Gastroesophageal sphincter (tissue), 3 donors: ENCODE data around the gene PRKAG2.

Experiments
- CTCF ChIP-seq, 4 experiments: fragments of 200-600 bp in 2 of 4; fragments of 450-650 bp in 2 of 4; sonication (generic) in 1 of 4; IDR thresholded peaks; one replicate each; pipeline ENCODE4 v1.5.1; 2017 to 2019; ENCODE audit warnings: antibody characterized with exemption in 4 of 4, mild to moderate bottlenecking in 2 of 4, moderate library complexity in 2 of 4
- POLR2A ChIP-seq, 2 donors: fragments of 450-650 bp; IDR thresholded peaks; one replicate each; pipeline ENCODE4 v1.6.1; 2017; ENCODE audit warnings: antibody characterized with exemption in 2 of 2, mild to moderate bottlenecking in 2 of 2, moderate library complexity in 1 of 2

DNA sequence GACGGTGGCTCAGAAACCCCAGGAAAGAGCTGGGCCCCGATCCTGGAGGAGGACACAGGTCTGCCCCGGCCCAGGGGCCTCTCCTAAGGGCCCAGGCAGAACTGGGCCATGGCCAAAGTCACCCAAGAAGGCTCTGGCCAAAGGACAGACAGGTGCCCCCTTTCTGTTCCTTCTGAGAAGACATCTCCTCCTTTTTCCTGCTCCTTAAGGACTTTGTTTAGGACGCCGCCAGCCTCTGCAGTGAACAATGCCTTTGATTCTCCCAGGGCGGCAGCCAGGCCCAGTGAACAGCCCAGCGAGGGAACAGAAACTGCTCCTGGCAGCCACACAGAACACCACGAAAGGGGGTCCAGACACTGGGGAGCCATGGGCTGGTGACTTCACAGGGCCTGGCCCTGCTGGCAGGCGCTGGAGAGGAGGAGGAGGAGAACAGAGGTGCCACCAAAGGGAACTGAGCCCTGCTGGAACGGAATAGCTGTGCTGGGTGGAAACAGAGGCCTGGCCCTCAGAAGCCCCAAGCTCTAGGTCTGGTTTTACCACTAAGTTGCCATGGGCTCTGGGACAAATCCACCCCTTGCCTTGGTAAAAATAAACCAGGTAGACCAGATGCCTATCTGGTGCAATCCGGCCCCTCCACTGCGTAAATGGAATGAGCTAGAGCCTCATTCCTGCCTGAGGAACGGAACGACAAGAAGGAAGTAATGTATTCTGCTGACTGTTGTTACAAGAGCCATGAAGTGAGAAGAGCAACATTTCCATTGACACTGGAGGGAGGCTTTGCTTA, 193.9 kb downstream of the PRKAG2 start:
- TF ChIP-seq CTCF (IDR thresholded peaks at IDR 0.05) (no peak), POLR2A (IDR thresholded peaks at IDR 0.05) (no peak)
